Skin epidermis (tissue), 12 donors: ENCODE measurements around the gene WDR5B.
"Not testable (repeated sequence)": the region's sequence is repeated elsewhere in the genome, so short reads cannot be mapped to it uniquely, and the experiment has no call there.

ENCODE experiments used
- H3K27ac ChIP-seq, 21 experiments: fragments of 200-600 bp; sonication (generic) in 11 of 21; one replicate each; pipeline ENCODE4 v1.5.0; 2020; ENCODE audit warnings: mild to moderate bottlenecking in 3 of 21, inconsistent platforms in 2 of 21, moderate library complexity in 2 of 21
- H3K4me3 ChIP-seq, 7 experiments: fragments of 200-600 bp; sonication (generic) in 2 of 7; one replicate each; pipeline ENCODE4 v1.5.0; 2020; ENCODE audit warnings: inconsistent platforms in 2 of 7, mild to moderate bottlenecking in 2 of 7, moderate library complexity in 1 of 7

WDR5B gene

GRCh38 chr3:122382888-122383666, 32.8 kb downstream of the WDR5B start, which contains the start of gene MIX23:
Gene MIX23, minus strand, starts transcription at chr3:122383231. Its CDS starts 7 bp downstream, at chr3:122383224.
- Histone ChIP-seq H3K27ac (peak within 1 kb of the TSS; percentile 16 to 90 (median 84)), H3K4me3 (peak within 1 kb of the TSS; percentile 45 to 86 (median 73))

GRCh38 chr3:122377975-122378374, 37.9 kb downstream of the WDR5B start:
- Histone ChIP-seq H3K27ac (no peak overlapping the region), H3K4me3 (no peak overlapping the region)

- no peak overlapping the region for H3K27ac ChIP-seq
- no peak overlapping the region for H3K4me3 ChIP-seq
These were observed 41.8 kb downstream of the WDR5B start for GRCh38 chr3:122374034-122374433.

GRCh38 chr3:122366379-122366749, 49.5 kb downstream of the WDR5B start:
- no peak overlapping the region for H3K4me3 ChIP-seq
- peak overlapping the region in 5 of 21 experiments; percentile 3 to 52 (median 31) for H3K27ac ChIP-seq

GRCh38 chr3:122365582-122366378, 50.1 kb downstream of the WDR5B start:
- peak overlapping the region in 6 of 21 experiments; percentile 3 to 52 (median 22) for H3K27ac ChIP-seq
- H3K4me3 ChIP-seq = not testable (repeated sequence)

GRCh38 chr3:122365073-122365472, 50.8 kb downstream of the WDR5B start:
- Histone ChIP-seq H3K27ac (peak overlapping the region in 2 of 21 experiments; percentile 3 to 10), H3K4me3 (no peak overlapping the region)

- no peak overlapping the region for H3K4me3 ChIP-seq
- H3K27ac ChIP-seq = peak overlapping the region in 3 of 21 experiments; percentile 8 to 25 (median 10)
These were observed 51.4 kb downstream of the WDR5B start for GRCh38 chr3:122364490-122364889.
